ENCODE data around the gene PGAP2.

The PGAP2 gene

DNA sequence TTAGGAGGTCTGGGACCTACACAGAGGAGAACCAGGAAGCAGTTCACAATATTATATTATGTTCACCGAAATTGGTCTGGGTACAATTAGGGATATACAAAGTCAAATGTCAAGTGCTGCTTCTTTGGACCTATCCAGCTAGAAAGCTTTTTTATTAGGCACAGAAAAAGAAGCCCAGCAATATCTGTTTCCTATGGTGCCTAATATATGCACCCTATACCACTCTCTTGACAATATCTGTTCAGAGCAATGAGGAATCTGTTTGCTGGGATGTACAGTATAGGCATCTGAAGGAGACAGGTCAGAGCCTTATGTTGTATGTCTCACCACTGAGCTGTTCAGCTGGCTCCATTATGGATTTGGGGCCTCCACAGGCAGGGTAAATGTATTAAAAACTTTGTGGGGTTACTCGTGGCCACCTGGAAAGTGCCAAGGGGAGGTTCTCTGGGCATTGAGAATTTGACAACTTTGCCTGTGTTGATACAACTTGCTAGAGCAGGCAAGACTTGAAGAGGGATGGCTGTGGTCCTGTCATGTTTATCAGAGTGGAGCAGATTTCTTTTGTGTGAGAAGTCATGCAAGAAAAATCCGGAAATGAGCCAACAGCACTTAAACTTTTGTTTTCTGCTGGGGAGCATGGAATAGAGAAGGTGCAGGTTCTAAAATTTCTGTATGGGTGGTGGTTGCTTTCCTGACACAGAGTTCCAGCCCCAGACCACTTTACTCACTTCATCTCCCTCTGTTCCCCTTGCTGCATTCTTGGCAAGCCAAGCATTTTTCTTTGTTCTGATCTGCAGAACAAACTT lies 57.2 kb downstream of the PGAP2 start:
- H3K4me1 ChIP-seq (ENCODE audit: control insufficient read depth in 1 of 2, insufficient read depth in 2 of 2, low read length in 2 of 2): peaks cover 49 to 53% of the 10 kb centered on the region in 2 donors
- H3K36me3 ChIP-seq (ENCODE audit: control insufficient read depth in 1 of 2, insufficient read depth in 2 of 2, low read length in 2 of 2): no peaks in the 10 kb centered on the region
- H3K9me3 ChIP-seq (ENCODE audit: control insufficient read depth in 1 of 2, low read length in 2 of 2): no peaks in the 10 kb centered on the region
- no peak overlapping the region for H3K4me3 ChIP-seq (ENCODE audit: low read depth in 1 of 2, low read length in 2 of 2)
- no peak overlapping the region for H3K27ac ChIP-seq (ENCODE audit: low read depth, low read length)
- peak overlapping the region in 1 of 2 donors; percentile 7 for H3K9ac ChIP-seq (ENCODE audit: low read depth in 1 of 2, low read length in 2 of 2)
- no peaks in the 10 kb centered on the region for H3K27me3 ChIP-seq (ENCODE audit: control insufficient read depth in 1 of 2, insufficient read depth in 2 of 2, low read length in 2 of 2)

GRCh38 chr11:3866206-3866605 lies 57.8 kb downstream of the PGAP2 start:
- Histone ChIP-seq H3K4me3 (ENCODE audit: low read depth in 1 of 2, low read length in 2 of 2) (no peak overlapping the region), H3K27ac (ENCODE audit: low read depth, low read length) (no peak overlapping the region), H3K27me3 (ENCODE audit: control insufficient read depth in 1 of 2, insufficient read depth in 2 of 2, low read length in 2 of 2) (no peaks in the 10 kb centered on the region), H3K4me1 (ENCODE audit: control insufficient read depth in 1 of 2, insufficient read depth in 2 of 2, low read length in 2 of 2) (peaks cover 45 to 50% of the 10 kb centered on the region in 2 donors), H3K9me3 (ENCODE audit: control insufficient read depth in 1 of 2, low read length in 2 of 2) (no peaks in the 10 kb centered on the region), H3K36me3 (ENCODE audit: control insufficient read depth in 1 of 2, insufficient read depth in 2 of 2, low read length in 2 of 2) (no peaks in the 10 kb centered on the region), H3K9ac (ENCODE audit: low read depth in 1 of 2, low read length in 2 of 2) (peak overlapping the region in 1 of 2 donors; percentile 7)

- H3K4me1 ChIP-seq (ENCODE audit: control insufficient read depth in 1 of 2, insufficient read depth in 2 of 2, low read length in 2 of 2): peaks cover 41 to 45% of the 10 kb centered on the region in 2 donors
- no peaks in the 10 kb centered on the region for H3K27me3 ChIP-seq (ENCODE audit: control insufficient read depth in 1 of 2, insufficient read depth in 2 of 2, low read length in 2 of 2)
- no peaks in the 10 kb centered on the region for H3K9me3 ChIP-seq (ENCODE audit: control insufficient read depth in 1 of 2, low read length in 2 of 2)
- no peak overlapping the region for H3K9ac ChIP-seq (ENCODE audit: low read depth in 1 of 2, low read length in 2 of 2)
- no peaks in the 10 kb centered on the region for H3K36me3 ChIP-seq (ENCODE audit: control insufficient read depth in 1 of 2, insufficient read depth in 2 of 2, low read length in 2 of 2)
- H3K27ac ChIP-seq (ENCODE audit: low read depth, low read length): no peak overlapping the region
- no peak overlapping the region for H3K4me3 ChIP-seq (ENCODE audit: low read depth in 1 of 2, low read length in 2 of 2)
Observed at GRCh38 chr11:3866836-3867208, 58.5 kb downstream of the PGAP2 start.

DNA sequence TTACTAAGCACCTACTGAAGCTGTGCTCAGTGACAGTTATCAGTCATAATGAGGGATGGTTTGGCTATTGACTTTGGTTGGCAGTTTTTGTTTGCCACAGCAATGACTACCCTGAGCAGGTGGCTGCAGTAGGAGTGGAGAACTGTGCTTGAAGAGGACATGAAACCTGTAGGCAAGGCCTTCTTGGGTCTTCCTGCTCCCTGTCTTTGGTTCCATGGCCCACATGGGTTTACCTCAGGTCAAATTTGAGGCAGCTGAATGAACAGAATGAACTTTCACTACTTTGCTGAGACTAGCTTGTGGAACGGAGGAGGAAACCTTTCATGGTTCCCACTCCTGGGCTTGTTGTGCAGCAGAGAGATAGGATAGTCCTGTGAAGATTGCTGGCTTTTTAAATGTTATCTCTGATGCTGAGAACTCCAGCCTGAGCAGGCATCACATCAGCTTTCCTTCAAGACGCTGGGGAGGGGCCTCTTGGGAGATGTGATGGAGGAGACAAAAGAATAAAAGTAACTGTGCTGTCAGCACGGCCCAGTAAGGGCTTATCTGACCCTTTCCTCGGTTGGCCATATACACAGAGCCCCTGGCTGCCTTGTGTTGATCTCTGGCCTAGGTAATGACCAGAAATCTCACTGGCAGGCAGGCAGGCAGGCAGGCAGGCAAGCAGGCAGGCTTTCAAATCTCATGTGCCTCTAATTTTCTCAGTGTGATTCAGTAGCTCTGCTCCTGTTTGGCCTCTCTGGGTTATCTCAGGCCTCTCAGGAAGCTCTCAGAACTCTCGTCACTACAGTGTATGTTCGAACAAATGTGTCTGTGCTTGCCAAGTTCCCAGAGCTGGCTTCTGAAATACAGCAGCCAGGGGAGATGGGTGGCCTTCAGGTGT lies 59.1 kb downstream of the PGAP2 start:
- Histone ChIP-seq H3K4me1 (ENCODE audit: control insufficient read depth in 1 of 2, insufficient read depth in 2 of 2, low read length in 2 of 2) (peaks cover 40 to 45% of the 10 kb centered on the region in 2 donors), H3K36me3 (ENCODE audit: control insufficient read depth in 1 of 2, insufficient read depth in 2 of 2, low read length in 2 of 2) (no peaks in the 10 kb centered on the region), H3K27me3 (ENCODE audit: control insufficient read depth in 1 of 2, insufficient read depth in 2 of 2, low read length in 2 of 2) (no peaks in the 10 kb centered on the region), H3K27ac (ENCODE audit: low read depth, low read length) (peak overlapping the region; percentile 60), H3K9me3 (ENCODE audit: control insufficient read depth in 1 of 2, low read length in 2 of 2) (no peaks in the 10 kb centered on the region), H3K4me3 (ENCODE audit: low read depth in 1 of 2, low read length in 2 of 2) (no peak overlapping the region), H3K9ac (ENCODE audit: low read depth in 1 of 2, low read length in 2 of 2) (no peak overlapping the region)

DNA sequence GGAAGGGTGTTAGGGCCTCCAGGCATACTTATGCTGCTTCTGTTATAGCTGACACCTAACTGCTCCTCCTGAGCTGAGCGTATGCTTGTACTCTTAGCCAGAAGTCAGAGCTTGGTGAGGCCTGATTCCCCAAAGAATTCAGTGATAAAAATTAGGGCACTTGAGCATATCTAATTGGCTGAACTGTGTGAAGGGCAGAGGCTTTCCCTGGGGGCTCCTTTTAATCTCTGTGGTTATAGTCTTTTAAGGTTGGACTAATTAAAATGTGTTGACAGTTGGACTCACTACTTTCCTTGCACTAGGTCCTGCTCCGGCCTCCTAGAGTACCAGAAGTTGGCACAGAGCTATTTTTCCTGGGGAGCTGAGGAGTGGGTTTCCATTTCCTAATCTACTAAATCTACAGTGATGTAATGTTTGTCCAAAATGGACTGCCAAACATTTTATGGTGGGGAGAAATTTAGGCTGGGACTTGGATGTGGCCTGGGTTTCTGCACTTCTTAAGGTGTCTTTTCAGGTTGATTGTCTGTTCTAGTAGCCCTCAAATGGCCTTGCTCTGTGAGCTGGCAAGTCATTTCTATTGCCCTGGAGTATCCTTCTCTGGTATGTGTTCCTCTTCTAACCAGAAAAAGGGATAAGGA lies 65.5 kb downstream of the PGAP2 start:
- H3K4me1 ChIP-seq (ENCODE audit: control insufficient read depth in 1 of 2, insufficient read depth in 2 of 2, low read length in 2 of 2): peaks cover 16 to 24% of the 10 kb centered on the region in 2 donors
- H3K9ac ChIP-seq (ENCODE audit: low read depth in 1 of 2, low read length in 2 of 2): no peak overlapping the region
- H3K4me3 ChIP-seq (ENCODE audit: low read depth in 1 of 2, low read length in 2 of 2): no peak overlapping the region
- H3K9me3 ChIP-seq (ENCODE audit: control insufficient read depth in 1 of 2, low read length in 2 of 2): no peaks in the 10 kb centered on the region
- H3K27ac ChIP-seq (ENCODE audit: low read depth, low read length): no peak overlapping the region
- H3K36me3 ChIP-seq (ENCODE audit: control insufficient read depth in 1 of 2, insufficient read depth in 2 of 2, low read length in 2 of 2): no peaks in the 10 kb centered on the region
- H3K27me3 ChIP-seq (ENCODE audit: control insufficient read depth in 1 of 2, insufficient read depth in 2 of 2, low read length in 2 of 2): no peaks in the 10 kb centered on the region

All from duodenal mucosa (tissue), 2 donors.